ENCODE results near the gene HSD3B7.

HSD3B7 gene

GRCh38 chr16:31031276-31031675, 46.3 kb downstream of the HSD3B7 start:
- DNase-seq, result no peak

DNA sequence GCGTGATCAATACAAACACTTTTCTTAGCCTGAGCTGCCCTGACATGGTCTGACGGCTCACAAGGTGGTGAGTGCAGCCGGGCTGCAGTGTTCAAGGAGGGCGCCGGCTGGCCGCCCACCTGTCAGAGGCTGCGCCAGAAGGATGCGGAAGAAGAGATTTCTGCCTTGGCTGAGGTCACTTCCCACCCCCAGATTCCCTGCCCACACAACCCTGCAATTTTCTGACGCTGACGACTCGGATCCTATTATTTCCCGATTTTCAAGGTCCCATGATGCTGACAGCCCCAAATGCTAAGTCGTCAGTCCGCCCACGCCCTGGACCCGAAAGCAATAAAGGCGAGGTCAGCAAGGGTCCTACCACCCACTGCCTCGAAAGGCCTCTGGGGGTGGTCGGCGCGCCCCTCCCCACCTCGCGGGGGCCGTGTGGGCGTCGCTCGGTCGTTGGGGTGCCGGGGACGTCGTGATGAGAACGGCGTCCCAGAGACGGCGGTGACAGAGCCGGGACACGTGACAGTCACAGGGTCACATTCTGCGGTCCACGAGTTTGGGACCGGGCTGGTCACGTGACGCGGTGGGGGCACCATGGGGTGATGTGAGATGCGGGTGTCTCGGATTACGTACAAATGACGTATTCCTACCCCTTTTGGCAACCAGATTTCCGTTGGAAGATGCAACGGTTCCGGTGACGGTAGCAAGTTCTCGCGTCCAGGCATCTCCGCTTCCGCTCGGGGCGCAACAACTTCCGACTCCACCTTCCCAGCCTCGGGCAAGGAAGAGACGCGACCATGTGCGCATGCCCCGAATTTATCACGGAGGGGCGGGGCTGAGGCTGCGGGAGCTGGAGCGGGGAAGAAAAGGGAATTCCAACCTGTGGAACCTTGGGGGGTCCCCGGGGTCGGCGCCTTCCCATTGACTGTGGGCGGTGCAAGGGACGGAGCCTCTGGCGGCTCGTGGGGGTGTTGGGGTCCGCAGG, 48.0 kb downstream of the HSD3B7 start, which contains the start of gene STX4:
Gene STX4, plus strand, starts transcription at position 823 of the 973 bp plus-strand sequence. CDS start 248 bp downstream, outside the sequence.
- peak; percentile 96 for DNase-seq

DNA sequence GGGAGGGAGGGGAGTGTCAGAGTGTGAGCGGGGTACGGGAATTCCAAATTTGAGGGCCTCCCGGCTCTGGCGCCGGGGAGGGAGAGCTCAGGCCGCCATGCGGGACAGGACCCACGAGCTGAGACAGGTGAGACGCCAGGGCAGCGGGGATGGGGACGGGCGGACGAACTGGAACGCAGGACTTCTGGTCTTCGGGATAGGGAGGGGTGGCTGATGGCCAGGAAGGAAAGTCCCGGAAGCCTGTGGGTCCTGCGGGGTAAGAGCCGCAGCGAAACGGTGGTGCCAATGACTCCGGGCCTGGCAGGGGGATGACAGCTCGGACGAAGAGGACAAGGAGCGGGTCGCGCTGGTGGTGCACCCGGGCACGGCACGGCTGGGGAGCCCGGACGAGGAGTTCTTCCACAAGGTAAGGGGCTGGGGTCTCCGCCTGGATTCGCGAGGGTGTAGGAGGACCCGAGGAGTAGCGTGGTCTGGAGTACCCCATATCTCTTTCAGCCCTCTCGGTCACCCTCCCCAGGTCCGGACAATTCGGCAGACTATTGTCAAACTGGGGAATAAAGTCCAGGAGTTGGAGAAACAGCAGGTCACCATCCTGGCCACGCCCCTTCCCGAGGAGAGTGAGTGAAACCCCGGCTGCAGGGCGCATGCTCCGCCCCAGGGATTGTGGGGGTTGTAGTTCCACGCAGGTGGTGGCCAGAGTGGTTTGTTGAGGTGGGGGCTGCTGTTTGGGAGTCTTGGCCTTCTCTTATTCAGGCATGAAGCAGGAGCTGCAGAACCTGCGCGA, 48.9 kb downstream of the HSD3B7 start:
- DNase-seq, result peak; percentile 90

DNA sequence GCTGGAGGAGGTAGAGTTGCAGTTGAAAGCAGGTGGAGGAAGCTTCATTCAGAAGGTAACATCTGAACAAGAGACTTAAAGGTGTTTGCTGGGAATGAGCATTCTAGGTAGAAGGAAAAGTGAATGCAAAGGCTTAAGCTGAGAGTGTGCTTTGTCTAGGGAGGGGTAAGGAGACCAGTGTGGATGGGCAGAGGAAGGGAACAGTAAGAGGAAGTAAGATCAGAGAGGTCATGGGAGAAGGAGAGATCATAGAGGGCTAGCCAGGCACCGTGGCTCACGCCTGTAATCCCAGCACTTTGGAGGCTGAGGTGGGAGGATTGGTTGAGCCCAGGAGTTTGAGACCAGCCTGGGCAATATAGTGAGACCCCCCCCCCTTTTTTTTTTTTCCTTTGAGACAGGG, 51.7 kb downstream of the HSD3B7 start:
- no peak for DNase-seq

Measured in activated naive CD4-positive, alpha-beta T cell treated with anti-CD3 and anti-CD28 coated beads, Interleukin-2, amount 50 U/mL, for 16 hours (primary cell).